Tibial artery (tissue), 4 donors: ENCODE measurements around the gene ITPKC.

Experiments
- DNase-seq, 2 donors: peaks; one replicate each; pipeline ENCODE4 v3.0.0-alpha.2; 2019
- H3K27ac ChIP-seq, 2 donors: fragments of 200-600 bp; sonication (generic) in 1 of 2; 1 replicate in 1 of 2; 2 replicates in 1 of 2; pipeline ENCODE4 v1.5.1; 2018 to 2019; ENCODE audit warnings: mild to moderate bottlenecking in 1 of 2
- H3K27me3 ChIP-seq, 2 donors: fragments of 200-600 bp; sonication (generic) in 1 of 2; one replicate each; pipeline versions ENCODE4 v1.5.1 to v1.6.0; 2016 to 2019
- H3K36me3 ChIP-seq, 3 donors: fragments of 200-600 bp; sonication (generic) in 2 of 3; one replicate each; pipeline ENCODE4 v1.5.1; 2016 to 2019; ENCODE audit warnings: mild to moderate bottlenecking in 2 of 3
- H3K4me1 ChIP-seq, 4 donors: fragments of 200-600 bp; sonication (generic) in 2 of 4; 1 replicate in 3 of 4; 2 replicates in 1 of 4; pipeline ENCODE4 v1.5.1; 2016 to 2019
- H3K4me3 ChIP-seq, 2 donors: fragments of 200-600 bp; sonication (generic) in 1 of 2; 1 replicate in 1 of 2; 2 replicates in 1 of 2; pipeline ENCODE4 v1.5.1; 2018 to 2019; ENCODE audit warnings: mild to moderate bottlenecking in 2 of 2
- H3K9me3 ChIP-seq, 3 donors: fragments of 200-600 bp; sonication (generic) in 1 of 3; one replicate each; pipeline ENCODE4 v1.5.1; 2016 to 2019
- intact Hi-C: fragments of 100-400 bp; cut with DNase I; formaldehyde crosslinking; loops from one replicate; pipeline ENCODE4 v1.15.0; 2023; ENCODE audit warnings: low total_unique reads
- TF ChIP-seq, protein P1 (sequence below), 2 experiments: fragments of 200-600 bp in 1 of 2; fragments of 450-650 bp in 1 of 2; IDR thresholded peaks; one replicate each; pipeline ENCODE4 v1.5.1; 2017 to 2019; ENCODE audit warnings: antibody characterized with exemption in 2 of 2, mild to moderate bottlenecking in 1 of 2, moderate library complexity in 1 of 2

ITPKC gene

DNA sequence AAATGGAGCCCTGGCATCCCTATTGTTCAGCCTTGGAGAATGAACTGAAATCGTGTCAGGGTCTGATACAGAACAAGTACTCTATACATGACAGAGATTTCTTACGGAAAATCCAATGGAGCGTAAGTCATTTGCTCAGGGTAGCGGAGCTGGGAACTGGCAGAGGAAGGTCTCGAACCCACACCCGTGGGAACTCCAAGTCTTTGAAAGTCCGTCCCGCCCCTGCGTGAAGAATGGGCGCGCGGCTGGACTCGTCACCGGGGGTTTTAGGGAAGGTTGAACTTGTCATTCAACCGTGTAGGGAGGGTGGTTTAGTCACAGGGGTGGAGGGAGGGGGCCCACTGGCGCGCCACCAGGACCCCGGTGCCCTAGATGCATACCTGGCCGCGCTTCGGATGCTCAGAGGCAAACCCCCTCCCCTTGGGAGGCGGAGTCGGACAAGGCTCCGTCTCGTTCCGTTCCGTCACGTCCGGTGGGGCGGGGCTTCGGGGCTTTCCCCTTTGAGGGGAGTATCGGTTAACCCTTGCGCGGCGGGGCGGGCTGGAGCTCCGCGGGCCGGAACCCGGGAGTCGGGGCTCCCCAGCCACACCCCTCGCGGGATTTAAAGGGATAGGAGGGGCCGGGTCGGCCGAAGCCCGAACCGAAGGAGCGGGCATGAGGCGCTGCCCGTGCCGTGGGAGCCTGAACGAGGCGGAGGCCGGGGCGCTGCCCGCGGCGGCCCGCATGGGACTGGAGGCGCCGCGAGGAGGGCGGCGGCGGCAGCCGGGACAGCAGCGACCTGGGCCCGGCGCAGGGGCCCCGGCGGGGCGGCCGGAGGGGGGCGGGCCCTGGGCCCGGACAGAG, at the start of gene ITPKC, which contains the start of gene COQ8B:
Gene ITPKC (plus strand): TSS at position 631 of the 843 bp plus-strand sequence. CDS start 24 bp downstream, at position 655.
Gene COQ8B (minus strand): TSS at position 405 of the 843 bp plus-strand sequence. CDS start 2,254 bp downstream, outside the sequence.
- intact Hi-C loops, result no loop called here
- Histone ChIP-seq H3K4me3 (peak within 1 kb of the TSS; percentile 78 to 81), H3K27ac (peak within 1 kb of the TSS; percentile 96 to 97), H3K9me3 (no peaks in the 10 kb centered on the region), H3K27me3 (no peaks in the 10 kb centered on the region), H3K36me3 (peaks cover 0 to 9% (median 0%) of the 10 kb centered on the region in 3 donors), H3K4me1 (peaks cover 0 to 59% (median 46%) of the 10 kb centered on the region in 4 donors)
- DNase-seq, result peak; percentile 100
- TF ChIP-seq, protein P1, sequence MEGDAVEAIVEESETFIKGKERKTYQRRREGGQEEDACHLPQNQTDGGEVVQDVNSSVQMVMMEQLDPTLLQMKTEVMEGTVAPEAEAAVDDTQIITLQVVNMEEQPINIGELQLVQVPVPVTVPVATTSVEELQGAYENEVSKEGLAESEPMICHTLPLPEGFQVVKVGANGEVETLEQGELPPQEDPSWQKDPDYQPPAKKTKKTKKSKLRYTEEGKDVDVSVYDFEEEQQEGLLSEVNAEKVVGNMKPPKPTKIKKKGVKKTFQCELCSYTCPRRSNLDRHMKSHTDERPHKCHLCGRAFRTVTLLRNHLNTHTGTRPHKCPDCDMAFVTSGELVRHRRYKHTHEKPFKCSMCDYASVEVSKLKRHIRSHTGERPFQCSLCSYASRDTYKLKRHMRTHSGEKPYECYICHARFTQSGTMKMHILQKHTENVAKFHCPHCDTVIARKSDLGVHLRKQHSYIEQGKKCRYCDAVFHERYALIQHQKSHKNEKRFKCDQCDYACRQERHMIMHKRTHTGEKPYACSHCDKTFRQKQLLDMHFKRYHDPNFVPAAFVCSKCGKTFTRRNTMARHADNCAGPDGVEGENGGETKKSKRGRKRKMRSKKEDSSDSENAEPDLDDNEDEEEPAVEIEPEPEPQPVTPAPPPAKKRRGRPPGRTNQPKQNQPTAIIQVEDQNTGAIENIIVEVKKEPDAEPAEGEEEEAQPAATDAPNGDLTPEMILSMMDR (IDR thresholded peaks at IDR 0.05), result peak in 1 of 2 experiments; percentile 60

DNA sequence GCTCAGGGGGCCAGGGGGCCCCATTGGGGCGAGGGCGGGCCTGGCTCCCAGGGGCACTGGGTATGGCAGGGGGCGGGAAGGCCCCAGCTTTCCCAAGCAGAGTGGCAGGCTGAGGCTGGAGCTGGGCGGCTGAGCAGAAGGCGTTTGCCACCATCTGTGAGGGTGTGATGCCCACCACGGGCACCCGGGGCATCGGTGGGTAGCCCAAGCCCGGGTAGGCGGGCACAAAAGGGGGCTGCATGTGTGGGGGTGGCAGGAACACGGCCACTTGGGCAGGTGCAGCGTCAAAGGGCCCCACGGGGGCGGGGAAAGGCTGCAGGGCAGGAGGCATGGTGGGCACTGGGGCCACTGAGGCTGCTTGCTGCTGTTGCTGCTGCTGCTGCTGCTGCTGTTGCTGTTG, 49.3 kb upstream of the ITPKC start:
- intact Hi-C loops, result loop anchor here (10.0 kb wide), 1 partner anchor 477 kb away; no protein-coding TSS in a partner anchor
- Histone ChIP-seq H3K27ac (no peak overlapping the region), H3K27me3 (no peaks in the 10 kb centered on the region), H3K36me3 (peaks cover 35 to 60% (median 60%) of the 10 kb centered on the region in 3 donors), H3K4me3 (no peak overlapping the region), H3K9me3 (no peaks in the 10 kb centered on the region), H3K4me1 (peaks cover 0 to 13% (median 10%) of the 10 kb centered on the region in 4 donors)
- TF ChIP-seq, protein P1 (IDR thresholded peaks at IDR 0.05), result no peak
- no peak for DNase-seq

DNA sequence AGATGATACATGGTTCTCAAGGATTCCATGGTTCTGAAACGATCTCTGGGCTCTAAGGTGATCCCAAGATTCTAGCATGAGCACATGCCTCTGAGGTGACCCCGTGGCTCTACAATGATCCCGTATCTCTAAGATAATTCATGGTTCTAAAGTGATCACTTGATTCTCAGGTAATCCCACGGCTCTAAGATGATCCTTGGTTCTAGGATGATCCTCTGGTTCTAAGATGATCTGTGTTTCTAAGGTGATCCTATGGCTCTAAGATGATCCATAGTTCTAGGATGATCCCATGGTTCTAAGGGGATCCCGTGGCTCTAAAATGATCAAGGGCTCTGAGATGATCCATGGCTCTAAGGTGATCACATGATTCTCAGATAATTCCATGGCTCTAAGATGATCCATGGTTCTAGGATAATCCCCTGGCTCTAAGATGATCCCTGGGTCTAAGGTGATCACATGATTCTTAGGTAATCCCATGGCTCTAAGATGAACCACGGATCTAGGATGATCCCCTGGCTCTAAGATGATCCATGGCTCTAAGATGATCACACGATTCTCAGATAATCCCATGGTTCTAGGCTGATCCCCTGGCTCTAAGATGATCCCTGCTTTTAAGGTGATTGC, 47.8 kb upstream of the ITPKC start:
- no peaks in the 10 kb centered on the region for H3K9me3 ChIP-seq
- TF ChIP-seq, protein P1 (IDR thresholded peaks at IDR 0.05), result no peak
- intact Hi-C loops, result loop anchor here (10.0 kb wide), 1 partner anchor 476 kb away; no protein-coding TSS in a partner anchor
- DNase-seq, result no peak
- H3K27ac ChIP-seq, result no peak overlapping the region
- H3K36me3 ChIP-seq, result peaks cover 50 to 75% (median 75%) of the 10 kb centered on the region in 3 donors
- H3K27me3 ChIP-seq, result no peaks in the 10 kb centered on the region
- no peak overlapping the region for H3K4me3 ChIP-seq
- peaks cover 0 to 2% (median 0%) of the 10 kb centered on the region in 4 donors for H3K4me1 ChIP-seq

DNA sequence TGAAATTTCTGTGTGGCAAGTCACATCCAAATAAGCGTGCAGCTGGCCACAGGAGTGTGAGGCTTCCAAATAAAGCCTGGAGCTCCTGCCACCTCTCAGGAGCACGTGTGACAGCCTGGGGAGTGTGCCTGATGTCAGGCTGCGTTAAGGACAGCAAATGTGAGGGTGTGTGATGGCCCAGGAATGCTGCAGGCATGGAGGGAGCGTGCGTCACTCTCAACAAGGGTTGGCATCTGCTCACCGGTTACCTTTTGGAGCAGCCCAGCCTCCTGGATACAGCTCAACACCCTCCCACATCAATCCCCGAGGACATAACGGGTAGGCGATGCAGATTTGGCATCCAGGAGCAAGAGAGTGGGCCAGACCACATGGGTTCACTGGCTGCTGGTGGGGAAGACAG, 45.5 kb upstream of the ITPKC start:
- intact Hi-C loops, result no loop called here

DNA sequence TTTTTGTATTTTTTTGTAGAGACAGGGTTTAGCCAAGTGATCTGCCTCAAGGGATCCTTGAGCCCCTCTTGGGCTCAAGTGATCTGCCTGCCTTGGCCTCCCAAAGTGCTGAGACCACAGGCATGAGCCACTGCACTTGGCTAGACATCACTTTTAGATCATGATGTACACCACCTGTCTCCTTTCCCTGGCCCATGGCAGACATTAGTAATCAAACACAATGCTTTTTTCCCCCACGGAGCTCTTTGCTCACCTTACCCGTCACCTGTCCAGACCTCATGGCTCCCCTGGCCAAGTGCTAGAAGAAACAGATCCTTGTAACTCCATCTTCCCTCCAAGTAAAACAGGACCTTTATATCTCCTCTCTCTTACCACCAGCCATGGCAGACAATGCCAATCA, 44.9 kb upstream of the ITPKC start:
- no peak overlapping the region for H3K27ac ChIP-seq
- no peaks in the 10 kb centered on the region for H3K9me3 ChIP-seq
- no peak for DNase-seq
- H3K4me1 ChIP-seq, result no peaks in the 10 kb centered on the region
- TF ChIP-seq, protein P1 (IDR thresholded peaks at IDR 0.05), result no peak
- no peaks in the 10 kb centered on the region for H3K27me3 ChIP-seq
- intact Hi-C loops, result no loop called here
- peaks cover 75 to 99% (median 95%) of the 10 kb centered on the region in 3 donors for H3K36me3 ChIP-seq
- H3K4me3 ChIP-seq, result no peak overlapping the region

More for the DNA sequence above, 45.5 kb upstream of the ITPKC start:
- DNase-seq, result no peak
- Histone ChIP-seq H3K9me3 (no peaks in the 10 kb centered on the region), H3K36me3 (peaks cover 68 to 97% (median 93%) of the 10 kb centered on the region in 3 donors), H3K27ac (no peak overlapping the region), H3K4me1 (no peaks in the 10 kb centered on the region), H3K27me3 (no peaks in the 10 kb centered on the region), H3K4me3 (no peak overlapping the region)
- TF ChIP-seq, protein P1 (IDR thresholded peaks at IDR 0.05), result no peak
